ENCODE data around the gene FAM120A. TPM values are rescaled to one million over a fixed set of nuclear protein-coding genes. Genes with fewer than 3 reads are reported as not detected.

FAM120A gene
- total and polyA plus RNA-seq, 2 of the 13 experiments (the other 11 are each of a cell fraction or from before 2014, with no cell fraction given), result 41.3 to 44.4 TPM

DNA sequence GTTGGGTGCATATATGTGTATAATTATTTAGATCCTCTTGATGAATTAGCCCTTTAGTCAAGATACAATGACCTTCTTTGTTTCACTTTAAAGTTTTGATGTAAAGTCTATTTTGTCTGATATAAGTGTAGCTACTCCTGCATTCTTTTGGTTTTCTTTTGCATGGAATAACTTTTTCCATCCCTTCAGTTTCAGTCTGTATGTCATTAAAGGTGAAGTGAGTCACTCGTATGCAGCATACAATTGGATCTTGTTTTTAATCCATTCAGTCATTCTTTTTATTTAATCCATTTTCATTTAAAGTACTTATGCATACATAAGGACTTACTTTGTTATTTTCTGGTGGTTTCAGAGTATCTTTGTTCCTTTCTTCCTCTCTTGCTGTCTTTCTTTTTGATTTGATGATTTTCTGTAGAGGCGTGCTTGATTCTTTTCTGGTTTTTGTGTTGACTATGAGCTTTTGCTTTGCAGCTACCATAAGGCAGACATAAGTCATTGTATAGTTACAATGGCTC lies 36.3 kb upstream of the FAM120A start (continued):
- TF ChIP-seq, protein P1, sequence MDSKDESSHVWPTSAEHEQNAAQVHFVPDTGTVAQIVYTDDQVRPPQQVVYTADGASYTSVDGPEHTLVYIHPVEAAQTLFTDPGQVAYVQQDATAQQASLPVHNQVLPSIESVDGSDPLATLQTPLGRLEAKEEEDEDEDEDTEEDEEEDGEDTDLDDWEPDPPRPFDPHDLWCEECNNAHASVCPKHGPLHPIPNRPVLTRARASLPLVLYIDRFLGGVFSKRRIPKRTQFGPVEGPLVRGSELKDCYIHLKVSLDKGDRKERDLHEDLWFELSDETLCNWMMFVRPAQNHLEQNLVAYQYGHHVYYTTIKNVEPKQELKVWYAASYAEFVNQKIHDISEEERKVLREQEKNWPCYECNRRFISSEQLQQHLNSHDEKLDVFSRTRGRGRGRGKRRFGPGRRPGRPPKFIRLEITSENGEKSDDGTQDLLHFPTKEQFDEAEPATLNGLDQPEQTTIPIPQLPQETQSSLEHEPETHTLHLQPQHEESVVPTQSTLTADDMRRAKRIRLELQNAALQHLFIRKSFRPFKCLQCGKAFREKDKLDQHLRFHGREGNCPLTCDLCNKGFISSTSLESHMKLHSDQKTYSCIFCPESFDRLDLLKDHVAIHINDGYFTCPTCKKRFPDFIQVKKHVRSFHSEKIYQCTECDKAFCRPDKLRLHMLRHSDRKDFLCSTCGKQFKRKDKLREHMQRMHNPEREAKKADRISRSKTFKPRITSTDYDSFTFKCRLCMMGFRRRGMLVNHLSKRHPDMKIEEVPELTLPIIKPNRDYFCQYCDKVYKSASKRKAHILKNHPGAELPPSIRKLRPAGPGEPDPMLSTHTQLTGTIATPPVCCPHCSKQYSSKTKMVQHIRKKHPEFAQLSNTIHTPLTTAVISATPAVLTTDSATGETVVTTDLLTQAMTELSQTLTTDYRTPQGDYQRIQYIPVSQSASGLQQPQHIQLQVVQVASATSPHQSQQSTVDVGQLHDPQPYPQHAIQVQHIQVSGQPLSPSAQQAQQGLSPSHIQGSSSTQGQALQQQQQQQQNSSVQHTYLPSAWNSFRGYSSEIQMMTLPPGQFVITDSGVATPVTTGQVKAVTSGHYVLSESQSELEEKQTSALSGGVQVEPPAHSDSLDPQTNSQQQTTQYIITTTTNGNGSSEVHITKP (CRISPR knock-in tag; IDR thresholded peaks at IDR 0.05; ENCODE audit: low read depth), result no peak
- no peak for TF ChIP-seq ZIK1 (CRISPR knock-in tag; IDR thresholded peaks at IDR 0.05; ENCODE audit: borderline replicate concordance, low read depth)

DNA sequence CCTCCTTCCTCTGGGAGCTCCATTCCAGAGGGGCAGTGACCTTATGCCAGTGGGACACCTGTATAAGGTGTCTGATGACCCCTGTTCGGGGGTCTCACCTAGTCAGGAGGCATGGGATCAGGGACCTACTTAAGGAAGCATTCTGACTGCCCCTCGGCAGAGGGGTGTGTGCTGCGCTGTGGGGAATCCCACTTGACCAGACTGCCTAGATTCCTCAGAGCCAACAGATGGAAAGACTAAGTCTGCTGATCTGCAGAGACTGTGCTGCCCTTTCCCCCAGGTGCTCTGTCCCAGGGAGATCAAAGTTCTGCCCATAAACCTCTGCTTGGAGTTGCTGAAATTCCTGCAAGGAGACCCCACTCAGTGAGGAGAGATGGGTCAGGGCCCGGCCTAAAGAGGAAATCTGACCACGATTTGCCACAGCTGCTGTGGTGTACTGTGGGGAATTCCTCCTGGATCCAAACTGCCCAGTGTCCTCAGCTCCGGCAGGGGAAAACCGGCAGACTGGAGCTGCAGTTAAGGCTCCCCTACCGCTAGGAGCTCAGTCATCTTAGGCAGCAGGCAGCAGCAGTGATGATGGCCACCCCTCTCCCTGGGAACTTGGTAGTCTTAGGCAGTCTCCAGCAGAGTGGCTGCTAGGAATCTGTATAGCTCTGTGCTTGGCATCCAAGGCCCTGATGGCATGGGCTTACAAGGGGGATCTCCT lies 34.8 kb upstream of the FAM120A start:
- Histone ChIP-seq H3K79me2 (ENCODE audit: insufficient read depth, low read length) (no peaks in the 10 kb centered on the region), H3K4me3 (replicated peaks in 1 of 3; ENCODE audit: insufficient read depth in 1 of 3, low read depth in 2 of 3, low read length in 3 of 3) (no peak overlapping the region), H3K36me3 (replicated peaks in 1 of 2; ENCODE audit: control insufficient read depth in 1 of 2, insufficient read depth in 2 of 2, low read length in 2 of 2) (no peaks in the 10 kb centered on the region), H3K9ac (ENCODE audit: insufficient read depth, low read depth, low read length) (no peak overlapping the region), H3K4me2 (ENCODE audit: low read depth, low read length) (no peak overlapping the region), H3K9me3 (ENCODE audit: low read length) (no peaks in the 10 kb centered on the region; the same call in none of the 2 replicates), H4K20me1 (ENCODE audit: insufficient read depth, low read length) (no peaks in the 10 kb centered on the region), H3K4me1 (ENCODE audit: insufficient read depth, low read length) (no peaks in the 10 kb centered on the region), H2AFZ (ENCODE audit: low read length) (no peak overlapping the region), H3K27me3 (ENCODE audit: control insufficient read depth in 1 of 2, insufficient read depth in 2 of 2, low read length in 2 of 2) (no peaks in the 10 kb centered on the region), H3K27ac (ENCODE audit: extremely low read length, insufficient read depth, low read length) (no peak overlapping the region)
- in situ Hi-C loops (cut with HindIII; ENCODE audit: extremely low pct_ligation_motif_present, low pct_unique_long_range_greater_than_20kb), result no loop called here
- WGBS (ENCODE audit: low lambda C conversion rate), result 49% methylated on average over 8 of the region's 8 CpGs
- ChIA-PET CTCF (ENCODE audit: low intra/inter-chr PET ratio, low total read pairs) (no interaction called here), POLR2A (no interaction called here)
- no peak; the same call in 2 of the 3 replicates for ATAC-seq
- FAIRE-seq, result no peak
- BruUV-seq (replicated peaks), result no TSS peak
- TF ChIP-seq CHCHD3 (CRISPR knock-in tag; IDR thresholded peaks at IDR 0.05) (no peak), ZNF235 (CRISPR knock-in tag; IDR thresholded peaks at IDR 0.05; ENCODE audit: borderline replicate concordance) (no peak), ZNF382 (CRISPR knock-in tag; IDR thresholded peaks at IDR 0.05; ENCODE audit: borderline replicate concordance) (no peak), ZNF234 (CRISPR knock-in tag; conservative IDR thresholded peaks at IDR 0.05) (no peak), KLF16 (CRISPR knock-in tag; IDR thresholded peaks at IDR 0.05) (no peak), MEF2D (CRISPR knock-in tag; IDR thresholded peaks at IDR 0.05) (no peak), REL (CRISPR knock-in tag; conservative IDR thresholded peaks at IDR 0.05) (no peak), RFX5 (IDR thresholded peaks at IDR 0.05; ENCODE audit: low read depth, low read length) (no peak), NR2F1 (CRISPR knock-in tag; IDR thresholded peaks at IDR 0.05) (no peak), ZNF460 (CRISPR knock-in tag; IDR thresholded peaks at IDR 0.05; ENCODE audit: borderline replicate concordance) (no peak)
- DNase-seq (ENCODE audit: low spot score), result no peak
- intact Hi-C loops (cut with micrococcal nuclease; ENCODE audit: unreplicated experiment), result no loop called here

All from HepG2 (cell line).